WTC11 (cell line): ENCODE data around the gene TNFSF11. TPM values are rescaled to one million over a fixed set of nuclear protein-coding genes. Genes with fewer than 3 reads are reported as not detected.
"Not testable (repeated sequence)": the region's sequence is repeated elsewhere in the genome, so short reads cannot be mapped to it uniquely, and the experiment has no call there.

ENCODE experiments used
- ATAC-seq: fragments of 200-7000 bp; cut with Tn5 transposase; 2 replicates; pipeline ENCODE4 v1.10.0; 2021; ENCODE audit warnings: mild to moderate bottlenecking, moderate library complexity
- CTCF ChIA-PET: fragments of 300-600 bp; sonication (Branson Sonifier 250); formaldehyde crosslinking; loops from one replicate; lab custom pipeline; 2021; ENCODE audit warnings: antibody characterized with exemption; lab: Charles Lee
- POLR2A ChIA-PET: fragments of 350-600 bp; sonication (Branson Sonifier 250); formaldehyde crosslinking; loops from one replicate; lab custom pipeline; 2021; ENCODE audit warnings: antibody characterized with exemption; lab: Charles Lee
- DNase-seq: peaks from one replicate; pipeline ENCODE4 v3.0.0; 2021; ENCODE audit warnings: low spot score
- H3K27ac Mint-ChIP-seq: 2 replicates; pipeline ENCODE4 v1.8.0; 2021; ENCODE audit warnings: mixed read lengths
- H3K27me3 Mint-ChIP-seq: 2 replicates; pipeline ENCODE4 v1.8.0; 2021; ENCODE audit warnings: low read depth, mild to moderate bottlenecking, moderate library complexity, mixed read lengths
- H3K36me3 Mint-ChIP-seq: 2 replicates; pipeline ENCODE4 v1.8.0; 2021; ENCODE audit warnings: mixed read lengths
- H3K4me1 Mint-ChIP-seq: 2 replicates; pipeline ENCODE4 v1.8.0; 2022; ENCODE audit warnings: mixed read lengths
- H3K4me3 Mint-ChIP-seq: 2 replicates; pipeline ENCODE4 v1.8.0; 2021; ENCODE audit warnings: mild to moderate bottlenecking, moderate library complexity, mixed read lengths
- H3K9me3 Mint-ChIP-seq: 2 replicates; pipeline ENCODE4 v1.8.0; 2021; ENCODE audit warnings: mixed read lengths
- AFF4 ChIP-seq: sonication (generic); formaldehyde crosslinking; IDR thresholded peaks from 2 replicates; pipeline ENCODE4 v1.8.1; 2023; ENCODE audit warnings: mild to moderate bottlenecking, missing genetic modification reagents, borderline replicate concordance
- ATF3 ChIP-seq: sonication (generic); formaldehyde crosslinking; conservative IDR thresholded peaks from 2 replicates; pipeline ENCODE4 v1.8.1; 2022; ENCODE audit warnings: mild to moderate bottlenecking, missing genetic modification reagents
- ATF6 ChIP-seq: sonication (generic); formaldehyde crosslinking; IDR thresholded peaks from 2 replicates; pipeline ENCODE4 v1.8.1; 2023; ENCODE audit warnings: mild to moderate bottlenecking, missing genetic modification reagents
- CBFB ChIP-seq: sonication (generic); formaldehyde crosslinking; IDR thresholded peaks from 2 replicates; pipeline ENCODE4 v1.8.1; 2022; ENCODE audit warnings: mild to moderate bottlenecking, low read depth, missing genetic modification reagents
- CDX4 ChIP-seq: fragments of 250-450 bp; sonication (Bioruptor Pico); IDR thresholded peaks from 2 replicates; pipeline ENCODE4 v1.9.0; 2021; ENCODE audit warnings: moderate library complexity, mild to moderate bottlenecking, inconsistent platforms, borderline replicate concordance
- EMX1 ChIP-seq: fragments of 250-450 bp; sonication (Bioruptor Pico); IDR thresholded peaks from 2 replicates; pipeline ENCODE4 v1.8.0; 2021; ENCODE audit warnings: mild to moderate bottlenecking
- ESRRA ChIP-seq: sonication (generic); formaldehyde crosslinking; IDR thresholded peaks from 2 replicates; pipeline ENCODE4 v1.8.1; 2022; ENCODE audit warnings: mild to moderate bottlenecking, missing genetic modification reagents, borderline replicate concordance
- KAT7 ChIP-seq: sonication (generic); formaldehyde crosslinking; IDR thresholded peaks from 2 replicates; pipeline ENCODE4 v1.8.1; 2023; ENCODE audit warnings: missing genetic modification reagents, mild to moderate bottlenecking, borderline replicate concordance
- MYBL2 ChIP-seq: sonication (generic); formaldehyde crosslinking; IDR thresholded peaks from 2 replicates; pipeline ENCODE4 v1.8.1; 2023; ENCODE audit warnings: mild to moderate bottlenecking, moderate library complexity, missing genetic modification reagents
- NFE2L1 ChIP-seq: sonication (generic); formaldehyde crosslinking; IDR thresholded peaks from 2 replicates; pipeline ENCODE4 v1.8.1; 2023; ENCODE audit warnings: missing genetic modification reagents
- SP1 ChIP-seq: sonication (generic); formaldehyde crosslinking; conservative IDR thresholded peaks from 2 replicates; pipeline ENCODE4 v1.8.1; 2022; ENCODE audit warnings: missing genetic modification reagents
- TP53 ChIP-seq: sonication (generic); formaldehyde crosslinking; IDR thresholded peaks from 2 replicates; pipeline ENCODE4 v1.8.1; 2023; ENCODE audit warnings: mild to moderate bottlenecking, missing genetic modification reagents
- ZNF121 ChIP-seq: sonication (generic); formaldehyde crosslinking; IDR thresholded peaks from 2 replicates; pipeline ENCODE4 v1.8.0; 2023; ENCODE audit warnings: missing genetic modification reagents
- ZNF232 ChIP-seq: sonication (generic); formaldehyde crosslinking; IDR thresholded peaks from 2 replicates; pipeline ENCODE4 v1.8.0; 2022; ENCODE audit warnings: mild to moderate bottlenecking, missing genetic modification reagents
- ZNF423 ChIP-seq: fragments of 250-450 bp; sonication (Bioruptor Pico); IDR thresholded peaks from 2 replicates; pipeline ENCODE4 v2.1.2; 2022; ENCODE audit warnings: mild to moderate bottlenecking, moderate library complexity
- ZNF671 ChIP-seq: fragments of 250-450 bp; sonication (Bioruptor Pico); IDR thresholded peaks from 2 replicates; pipeline ENCODE4 v1.8.0; 2021; ENCODE audit warnings: mild to moderate bottlenecking
- total RNA-seq: library from RNA; stranded (reverse); gene quantifications from 3 replicates; pipeline ENCODE4 v1.2.3, GENCODE V29; 2021

The TNFSF11 gene
- total RNA-seq, 1 experiment from 2014 or later: 6.1 TPM

GRCh38 chr13:42559057-42559456 is 14.9 kb upstream of the TNFSF11 start:
- Mint-ChIP-seq H3K4me3 (no peak overlapping the region), H3K27ac (no peak overlapping the region), H3K4me1 (no peaks in the 10 kb centered on the region), H3K27me3 (no peaks in the 10 kb centered on the region; the same call in 1 of the 2 replicates), H3K36me3 (peaks cover 26% of the 10 kb centered on the region), H3K9me3 (peaks cover 40% of the 10 kb centered on the region)
- no peak for TF ChIP-seq NFE2L1
- no peak for TF ChIP-seq SP1 (CRISPR knock-in tag)
- no peak for TF ChIP-seq AFF4 (CRISPR knock-in tag)
- no peak for TF ChIP-seq ZNF121 (CRISPR knock-in tag)
- TF ChIP-seq ATF6 (CRISPR knock-in tag): no peak
- no peak for TF ChIP-seq ZNF423 (CRISPR knock-in tag)
- TF ChIP-seq TP53 (CRISPR knock-in tag): no peak
- no peak for TF ChIP-seq ATF3
- no peak for TF ChIP-seq MYBL2 (CRISPR knock-in tag)
- TF ChIP-seq CDX4: no peak
- TF ChIP-seq EMX1 (CRISPR knock-in tag): no peak
- no peak for TF ChIP-seq KAT7 (CRISPR knock-in tag)
- TF ChIP-seq ZNF671 (CRISPR knock-in tag): no peak
- no peak for TF ChIP-seq CBFB (CRISPR knock-in tag)
- no peak for TF ChIP-seq ESRRA (CRISPR knock-in tag)
- no peak for TF ChIP-seq ZNF232 (CRISPR knock-in tag)
- POLR2A ChIA-PET: no interaction called here
- DNase-seq (no peak), ATAC-seq (no peak)
- CTCF ChIA-PET: no interaction called here

DNA sequence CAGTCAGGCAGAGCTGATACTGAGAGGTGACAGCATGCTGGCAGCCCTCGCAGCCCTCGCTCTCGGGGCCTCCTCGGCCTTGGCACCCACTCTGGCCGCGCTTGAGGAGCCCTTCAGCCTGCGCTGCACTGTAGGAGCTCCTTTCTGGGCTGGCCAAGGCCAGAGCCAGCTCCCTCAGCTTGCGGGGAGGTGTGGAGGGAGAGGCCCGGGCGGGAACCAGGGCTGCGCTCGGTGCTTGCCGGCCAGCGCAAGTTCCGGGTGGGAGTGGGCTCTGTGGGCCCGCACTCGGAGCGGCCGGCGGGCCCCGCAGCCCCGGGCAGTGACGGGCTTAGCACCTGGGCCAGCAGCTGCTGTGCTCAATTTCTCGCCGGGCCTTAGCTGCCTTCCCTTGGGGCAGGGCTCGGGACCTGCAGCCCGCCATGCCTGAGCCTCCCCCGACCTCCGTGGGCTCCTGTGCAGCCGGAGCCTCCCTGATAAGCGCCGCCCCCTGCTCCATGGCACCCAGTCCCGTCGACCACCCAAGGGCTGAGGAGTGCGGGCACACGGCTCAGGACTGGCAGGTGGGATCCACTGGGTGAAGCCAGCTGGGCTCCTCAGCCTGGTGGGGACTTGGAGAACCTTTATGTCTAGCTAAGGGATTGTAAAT is 14.3 kb upstream of the TNFSF11 start:
- H3K27me3 Mint-ChIP-seq, POLR2A ChIA-PET, H3K27ac Mint-ChIP-seq, ATAC-seq, H3K4me1 Mint-ChIP-seq, H3K4me3 Mint-ChIP-seq, CTCF ChIA-PET, DNase-seq: not testable (repeated sequence)
- peaks cover 29% of the 10 kb centered on the region for H3K36me3 Mint-ChIP-seq
- peaks cover 44% of the 10 kb centered on the region for H3K9me3 Mint-ChIP-seq

DNA sequence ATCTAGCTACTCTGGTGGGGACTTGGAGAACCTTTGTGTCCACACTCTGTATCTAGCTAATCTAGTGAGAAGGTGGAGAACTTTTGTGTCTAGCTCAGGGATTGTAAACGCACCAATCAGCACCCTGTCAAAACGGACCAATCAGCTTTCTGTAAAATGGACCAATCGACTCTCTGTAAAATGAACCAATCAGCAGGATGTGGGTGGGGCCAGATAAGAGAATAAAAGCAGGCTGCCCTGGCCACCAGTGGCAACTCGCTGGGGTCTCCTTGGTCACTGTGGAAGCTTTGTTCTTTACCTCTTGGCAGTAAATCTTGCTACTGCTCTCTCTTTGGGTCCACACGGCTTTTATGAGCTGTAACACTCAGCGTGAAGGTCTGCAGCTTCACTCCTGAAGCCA is 13.6 kb upstream of the TNFSF11 start:
- H3K4me3 Mint-ChIP-seq, POLR2A ChIA-PET, H3K4me1 Mint-ChIP-seq, H3K27me3 Mint-ChIP-seq, DNase-seq, H3K27ac Mint-ChIP-seq, ATAC-seq, CTCF ChIA-PET: not testable (repeated sequence)
- H3K36me3 Mint-ChIP-seq: peaks cover 31% of the 10 kb centered on the region
- peaks cover 47% of the 10 kb centered on the region for H3K9me3 Mint-ChIP-seq
